NCI-H2196 (cell line): ENCODE results near the gene OR10A4.
A peak's percentile ranks its signal among the peaks of the same experiment; 100 is the strongest.
"Not testable (repeated sequence)": the region's sequence is repeated elsewhere in the genome, so short reads cannot be mapped to it uniquely, and the experiment has no call there.

Source experiments
- DNase-seq: peaks from one replicate; lab custom pipeline; 2025; ENCODE audit not compliant: unreplicated experiment; lab: John Stamatoyannopoulos, UW

OR10A4 gene

DNA sequence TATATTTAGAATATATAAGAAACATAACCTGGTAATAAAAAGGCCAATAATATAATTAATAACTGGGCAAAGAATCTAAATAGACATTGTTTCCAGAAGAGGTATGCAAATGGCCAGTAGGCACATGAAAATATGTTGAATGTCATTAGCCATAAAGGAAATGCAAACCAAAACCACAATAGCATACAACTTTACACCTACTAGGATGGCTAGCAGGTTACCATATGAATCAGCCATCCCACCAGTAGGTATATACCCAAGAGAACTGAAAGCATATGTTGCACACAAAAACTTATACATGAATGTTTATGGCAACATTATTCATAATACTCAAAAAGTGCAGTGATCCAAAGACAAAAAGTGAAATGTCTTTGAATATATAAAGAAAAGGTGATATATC is 18.6 kb downstream of the OR10A4 start:
- DNase-seq = no peak

DNA sequence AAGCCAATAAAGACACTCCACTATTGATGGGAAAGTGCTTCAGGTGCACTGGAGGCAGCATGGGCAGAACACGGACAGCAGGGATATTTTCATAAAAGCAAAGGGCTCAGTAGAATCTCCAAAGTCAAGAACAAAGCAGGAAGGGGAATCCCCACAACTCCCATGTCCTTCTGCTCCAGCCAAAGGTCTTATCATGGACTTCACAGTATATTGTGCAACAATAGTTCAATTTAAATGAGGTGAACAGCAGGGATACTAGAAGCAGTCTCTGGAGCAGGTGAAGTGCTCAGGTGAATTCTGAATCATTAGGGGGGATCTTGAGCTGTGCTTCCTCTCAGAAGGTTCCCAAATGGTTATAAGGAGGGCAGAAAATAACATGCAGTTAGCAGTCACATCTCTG is 22.5 kb downstream of the OR10A4 start:
- no peak for DNase-seq

DNA sequence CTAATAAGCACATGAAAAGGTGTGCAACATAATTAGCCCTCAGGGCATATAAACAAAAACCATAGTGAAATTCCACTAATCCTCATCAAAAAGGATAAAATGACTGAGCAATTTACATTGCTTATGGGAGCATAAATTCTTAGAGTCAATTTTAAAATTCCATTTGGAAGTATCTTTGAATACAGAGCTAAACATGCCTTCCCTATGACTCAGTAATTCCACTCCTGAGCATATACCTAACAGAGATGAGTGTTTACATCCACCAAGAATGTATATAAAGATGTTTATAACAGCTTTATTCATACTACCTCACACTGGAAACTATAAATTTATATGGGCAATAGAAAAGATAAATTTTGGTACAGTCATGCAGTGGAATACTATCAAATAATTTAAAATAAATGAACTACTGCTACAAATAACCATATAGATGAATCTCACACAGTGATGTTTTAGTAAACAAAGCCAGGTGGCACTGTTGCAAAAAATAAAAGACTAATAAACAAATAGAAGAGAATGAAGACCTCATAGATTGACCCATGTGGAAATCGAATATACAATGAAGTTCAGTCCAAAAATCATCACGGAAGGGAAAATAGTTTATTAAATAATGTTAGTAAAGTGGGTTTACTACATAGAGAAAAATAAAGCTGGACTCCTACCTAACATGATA is 24.0 kb downstream of the OR10A4 start:
- no peak for DNase-seq

DNA sequence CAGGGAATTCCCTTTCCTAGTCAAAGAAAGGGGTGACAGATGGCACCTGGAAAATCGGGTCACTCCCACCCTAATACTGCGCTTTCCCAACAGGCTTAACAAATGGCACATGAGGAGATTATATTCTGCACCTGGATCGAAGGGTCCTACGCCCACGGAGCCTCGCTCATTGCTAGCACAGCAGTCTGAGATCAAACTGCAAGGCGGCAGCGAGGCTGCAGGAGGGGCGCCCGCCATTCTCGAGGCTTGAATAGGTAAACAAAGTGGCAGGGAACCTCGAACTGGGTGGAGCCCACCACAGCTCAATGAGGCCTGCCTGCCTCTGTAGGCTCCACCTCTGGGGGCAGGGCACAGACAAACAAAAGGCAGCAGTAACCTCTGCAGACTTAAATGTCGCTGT is 28.4 kb downstream of the OR10A4 start:
- DNase-seq = not testable (repeated sequence)

DNA sequence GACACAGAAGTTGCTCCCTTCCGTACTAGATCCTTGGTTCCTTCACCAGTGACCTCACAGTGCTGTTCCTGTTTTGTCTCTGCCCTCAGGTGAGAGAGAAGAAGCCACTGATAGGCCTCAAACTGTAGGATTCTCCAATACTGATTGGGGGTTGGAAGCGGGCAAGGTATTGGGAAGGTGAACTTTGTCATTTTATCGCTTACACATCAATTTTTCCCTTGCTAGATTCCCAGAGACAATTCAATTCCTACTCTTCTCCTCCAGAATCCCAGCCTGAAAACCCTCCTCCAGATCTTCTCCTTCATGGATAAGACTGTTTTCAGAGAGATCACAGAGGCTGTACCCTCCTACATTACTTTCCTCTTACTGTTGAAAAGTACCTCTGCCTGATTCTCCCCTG is 35.0 kb downstream of the OR10A4 start:
- DNase-seq = no peak

DNA sequence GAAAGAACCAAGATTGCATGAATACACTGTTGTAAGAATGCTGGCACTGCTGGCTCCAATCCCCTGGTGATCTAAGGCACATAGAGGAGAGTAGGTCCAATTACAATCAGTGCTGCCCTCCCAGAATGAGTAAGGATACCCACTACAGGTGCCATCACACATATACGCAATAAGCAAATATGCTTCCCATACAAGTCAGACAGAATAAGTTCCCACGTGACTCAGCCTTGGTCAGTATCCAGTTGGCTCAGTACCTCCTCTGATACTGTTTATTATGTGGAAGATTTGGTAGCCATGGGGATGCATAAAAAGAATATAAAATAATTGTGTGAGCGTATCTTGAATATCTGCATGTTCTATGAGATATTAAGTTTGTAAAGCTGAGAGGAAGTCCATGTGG is 35.5 kb downstream of the OR10A4 start:
- no peak for DNase-seq

DNA sequence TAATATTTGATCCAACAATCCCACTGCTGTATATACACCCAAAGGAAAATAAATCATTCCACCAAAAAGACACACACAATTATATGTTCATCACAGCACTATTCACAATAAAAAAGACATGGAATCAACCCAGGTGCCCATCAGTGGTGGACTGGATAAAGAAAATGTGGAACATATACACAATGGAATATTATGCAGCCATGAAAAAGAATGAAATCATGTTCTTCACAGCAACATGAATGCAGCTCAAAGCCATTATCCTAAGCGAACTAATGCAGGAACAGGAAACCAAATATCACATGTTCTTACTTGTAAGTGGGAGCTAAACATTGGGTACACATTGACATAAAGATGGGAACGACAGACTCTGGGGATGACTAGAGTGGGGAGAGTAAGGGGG is 43.3 kb downstream of the OR10A4 start:
- DNase-seq = no peak

DNA sequence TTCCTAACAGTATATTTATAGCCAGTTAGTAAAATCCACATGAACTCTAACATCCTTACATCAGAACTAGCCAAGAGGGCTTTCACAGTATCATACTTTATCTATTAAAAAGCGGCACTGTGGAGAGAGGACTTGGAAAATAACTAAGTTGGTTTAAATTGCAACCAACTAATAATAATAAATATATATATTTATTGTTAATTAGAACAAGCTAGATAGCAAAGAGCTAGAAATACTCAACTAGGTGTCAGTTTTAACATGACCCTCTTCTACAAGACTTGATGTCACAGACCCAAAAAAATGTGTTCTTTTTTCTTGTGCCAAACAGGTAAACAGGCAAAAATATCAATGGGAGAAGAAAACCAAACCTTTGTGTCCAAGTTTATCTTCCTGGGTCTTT is 44.3 kb downstream of the OR10A4 start, which contains the start of gene OR2D3:
Gene OR2D3, plus strand, starts transcription at position 301 of the 400 bp plus-strand sequence. Its CDS starts 0 bp downstream, at position 301.
- DNase-seq = no peak

DNA sequence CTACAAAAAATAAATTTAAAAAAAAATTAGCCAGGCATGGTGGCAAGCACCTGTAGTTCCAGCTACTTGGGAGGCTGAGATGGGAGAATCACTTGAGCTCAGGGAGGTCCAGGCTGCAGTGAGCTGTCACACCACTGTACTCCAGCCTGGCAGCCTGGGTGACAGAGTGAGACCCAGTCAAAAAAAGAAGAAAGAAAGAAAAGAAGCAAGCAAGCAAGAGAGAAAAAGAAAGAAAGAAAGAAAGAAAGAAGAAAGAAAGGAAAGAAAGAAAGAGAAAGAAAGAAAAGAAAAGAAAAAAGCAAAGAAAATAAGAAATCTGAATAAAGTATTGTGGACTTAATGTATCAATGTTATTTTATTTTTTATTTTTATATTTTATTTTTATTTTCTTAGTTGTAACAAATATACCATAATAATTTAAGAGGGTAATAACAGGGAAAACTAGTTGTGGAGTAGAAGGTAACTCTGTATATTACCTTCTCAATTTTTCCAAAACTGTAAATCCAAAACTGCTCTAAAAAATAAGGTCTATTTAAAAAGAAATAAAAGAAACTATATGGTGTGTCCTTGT is 48.7 kb downstream of the OR10A4 start:
- no peak for DNase-seq

DNA sequence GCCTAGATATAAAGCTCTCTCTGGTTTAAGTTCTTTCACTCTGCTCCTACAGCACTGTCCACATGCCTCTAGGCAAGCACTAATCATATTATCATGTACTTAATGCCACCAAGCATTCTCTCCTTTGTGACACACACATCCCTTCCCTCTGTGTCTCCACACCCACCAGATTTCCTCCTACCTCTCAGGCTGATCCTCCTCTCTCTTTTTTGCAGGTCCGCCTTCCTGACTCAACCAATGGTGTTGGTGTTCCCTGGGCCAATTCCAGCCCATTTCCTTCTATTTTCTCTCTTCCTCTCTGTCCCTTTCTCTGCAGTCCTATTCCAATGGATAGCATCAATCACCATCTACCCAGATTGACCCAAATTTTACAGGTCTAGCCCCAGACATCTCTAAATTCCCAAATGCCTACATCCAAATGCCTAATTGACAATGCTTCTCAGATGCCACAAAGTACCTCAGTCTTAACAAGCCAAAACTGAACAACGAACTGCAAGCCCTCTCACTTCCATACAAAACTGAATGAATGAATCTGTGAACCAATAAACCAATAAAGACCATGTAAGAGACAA is 49.3 kb downstream of the OR10A4 start:
- DNase-seq = no peak

DNA sequence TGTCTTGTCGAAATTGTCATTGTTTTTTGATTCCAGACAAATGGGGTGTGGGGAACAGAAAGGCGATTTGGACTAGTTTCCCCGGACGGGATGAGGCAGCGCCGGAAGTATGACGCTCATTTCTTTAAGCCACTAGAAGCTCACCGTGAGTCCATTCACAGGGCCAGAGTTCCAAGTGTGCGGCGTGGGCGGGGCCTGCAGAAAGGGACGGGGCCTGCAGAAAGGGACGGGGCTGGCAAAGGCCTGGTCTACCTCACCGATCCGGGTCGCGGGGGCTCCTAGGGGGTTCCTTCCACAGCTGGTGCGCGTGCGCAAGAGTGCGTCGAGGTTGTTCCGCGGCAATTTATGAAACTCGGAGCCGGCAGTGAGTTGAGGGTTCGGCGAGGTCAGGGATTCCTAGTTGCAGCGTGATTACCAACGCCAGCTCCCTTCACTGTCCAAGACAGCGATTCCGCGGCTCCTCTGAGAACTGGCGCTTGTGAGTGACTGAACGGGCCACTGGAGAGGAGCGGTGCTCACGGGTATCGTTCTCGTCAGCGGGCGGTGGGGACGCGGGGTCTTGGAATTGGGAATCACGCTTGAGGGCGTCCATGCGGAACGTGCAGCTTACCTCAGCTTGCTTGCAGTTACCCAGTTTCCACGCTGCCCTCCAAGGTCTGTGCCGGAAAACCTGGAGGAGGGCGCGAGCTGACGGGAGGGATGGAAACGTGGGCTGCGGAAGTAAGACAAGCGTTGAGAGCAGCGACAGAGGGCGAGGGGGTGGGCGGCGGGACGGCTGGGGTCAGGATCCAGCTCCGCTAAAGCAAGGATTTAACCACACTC is 50.0 kb downstream of the OR10A4 start, which contains the start of gene ZNF215:
Gene ZNF215, plus strand, starts transcription at position 219 of the 822 bp plus-strand sequence. CDS start 5,847 bp downstream, outside the sequence.
- DNase-seq = peak; percentile 76

DNA sequence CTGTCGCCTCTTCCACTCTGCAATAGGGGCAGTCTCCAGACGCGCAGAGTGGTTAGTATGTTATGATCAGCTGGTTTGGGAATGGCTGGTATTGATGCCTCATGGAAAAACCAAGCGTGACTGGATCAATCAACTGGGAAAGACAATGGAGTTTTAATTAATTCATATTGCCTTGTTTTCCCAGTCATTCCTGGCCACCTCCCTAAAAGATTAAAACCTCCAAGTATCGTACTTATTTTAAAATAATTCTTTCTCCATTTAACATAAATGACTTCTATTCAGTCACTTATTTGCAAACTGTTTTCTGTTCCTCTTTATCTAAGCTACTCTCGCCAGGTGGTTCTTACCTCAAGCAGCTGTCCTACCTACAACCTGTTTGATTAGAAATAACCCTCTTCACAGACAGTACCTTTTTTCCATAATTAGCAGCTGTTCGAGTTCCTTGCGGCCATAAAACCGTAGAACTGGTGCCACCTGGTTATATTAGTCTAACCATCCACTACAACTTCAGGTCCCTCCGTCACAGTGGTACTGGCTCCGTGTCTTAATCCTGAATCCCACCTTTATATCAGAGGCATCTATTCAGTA is 50.7 kb downstream of the OR10A4 start:
- DNase-seq = no peak
